Calu3 (cell line): ENCODE results near the gene TCOF1. TPM values are rescaled to one million over a fixed set of nuclear protein-coding genes. Genes with fewer than 3 reads are reported as not detected.

ENCODE experiments used
- BruUV-seq: library from RNA; stranded (reverse); fragments of 400-500 nt; replicated peaks from 2 replicates; lab custom pipeline; 2021; lab: Mats Ljungman, UMichigan
- CTCF ChIA-PET: fragments of 300-600 bp; sonication (Branson Sonifier 250); formaldehyde crosslinking; loops from one replicate; lab custom pipeline; 2022; ENCODE audit warnings: antibody characterized with exemption; lab: Charles Lee
- DNase-seq: peaks from one replicate; pipeline ENCODE4 v3.0.0; 2022
- H3K27ac Mint-ChIP-seq: one replicate; pipeline ENCODE4 v1.8.0; 2022; ENCODE audit warnings: mixed read lengths; ENCODE audit not compliant: unreplicated experiment
- H3K27me3 Mint-ChIP-seq: one replicate; pipeline ENCODE4 v1.8.0; 2022; ENCODE audit warnings: mixed read lengths; ENCODE audit not compliant: unreplicated experiment
- H3K36me3 Mint-ChIP-seq: one replicate; pipeline ENCODE4 v1.8.0; 2022; ENCODE audit warnings: mild to moderate bottlenecking, moderate library complexity, mixed read lengths; ENCODE audit not compliant: insufficient read depth, unreplicated experiment
- H3K4me1 Mint-ChIP-seq: one replicate; pipeline ENCODE4 v1.8.0; 2022; ENCODE audit warnings: mild to moderate bottlenecking, low read depth, mixed read lengths; ENCODE audit not compliant: unreplicated experiment
- H3K4me3 Mint-ChIP-seq: one replicate; pipeline ENCODE4 v1.8.0; 2022; ENCODE audit warnings: mild to moderate bottlenecking, low read depth, moderate library complexity, mixed read lengths; ENCODE audit not compliant: unreplicated experiment
- H3K9me3 Mint-ChIP-seq: one replicate; pipeline ENCODE4 v1.8.0; 2022; ENCODE audit warnings: low read depth, mixed read lengths; ENCODE audit not compliant: unreplicated experiment
- intact Hi-C: fragments of 100-400 bp; cut with micrococcal nuclease; formaldehyde crosslinking; loops from one replicate; pipeline ENCODE4 v1.10.0; 2022; ENCODE audit not compliant: unreplicated experiment
- total RNA-seq: library from RNA; stranded (reverse); gene quantifications from 2 replicates; pipeline ENCODE4 v1.2.3, GENCODE V29; 2022
- TF ChIP-seq, protein P1 (sequence below): fragments of 200-600 bp; IDR thresholded peaks from one replicate; pipeline ENCODE4 v1.8.0; 2022; ENCODE audit warnings: antibody characterized with exemption; ENCODE audit not compliant: unreplicated experiment

The TCOF1 gene
- total RNA-seq, 1 experiment from 2014 or later = 106 TPM

GRCh38 chr5:150356575-150357294 is 762 bp upstream of the TCOF1 start:
- intact Hi-C loops = no loop called here
- CTCF ChIA-PET = no interaction called here
- peak overlapping the region; percentile 81 for H3K4me3 Mint-ChIP-seq
- TF ChIP-seq, protein P1, sequence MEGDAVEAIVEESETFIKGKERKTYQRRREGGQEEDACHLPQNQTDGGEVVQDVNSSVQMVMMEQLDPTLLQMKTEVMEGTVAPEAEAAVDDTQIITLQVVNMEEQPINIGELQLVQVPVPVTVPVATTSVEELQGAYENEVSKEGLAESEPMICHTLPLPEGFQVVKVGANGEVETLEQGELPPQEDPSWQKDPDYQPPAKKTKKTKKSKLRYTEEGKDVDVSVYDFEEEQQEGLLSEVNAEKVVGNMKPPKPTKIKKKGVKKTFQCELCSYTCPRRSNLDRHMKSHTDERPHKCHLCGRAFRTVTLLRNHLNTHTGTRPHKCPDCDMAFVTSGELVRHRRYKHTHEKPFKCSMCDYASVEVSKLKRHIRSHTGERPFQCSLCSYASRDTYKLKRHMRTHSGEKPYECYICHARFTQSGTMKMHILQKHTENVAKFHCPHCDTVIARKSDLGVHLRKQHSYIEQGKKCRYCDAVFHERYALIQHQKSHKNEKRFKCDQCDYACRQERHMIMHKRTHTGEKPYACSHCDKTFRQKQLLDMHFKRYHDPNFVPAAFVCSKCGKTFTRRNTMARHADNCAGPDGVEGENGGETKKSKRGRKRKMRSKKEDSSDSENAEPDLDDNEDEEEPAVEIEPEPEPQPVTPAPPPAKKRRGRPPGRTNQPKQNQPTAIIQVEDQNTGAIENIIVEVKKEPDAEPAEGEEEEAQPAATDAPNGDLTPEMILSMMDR = no peak
- H3K9me3 Mint-ChIP-seq = no peaks in the 10 kb centered on the region
- peaks cover 31% of the 10 kb centered on the region for H3K27me3 Mint-ChIP-seq
- H3K4me1 Mint-ChIP-seq = peaks cover 24% of the 10 kb centered on the region
- peak overlapping the region; percentile 76 for H3K27ac Mint-ChIP-seq
- H3K36me3 Mint-ChIP-seq = peaks cover 42% of the 10 kb centered on the region
- BruUV-seq = no TSS peak
- DNase-seq = no peak

DNA sequence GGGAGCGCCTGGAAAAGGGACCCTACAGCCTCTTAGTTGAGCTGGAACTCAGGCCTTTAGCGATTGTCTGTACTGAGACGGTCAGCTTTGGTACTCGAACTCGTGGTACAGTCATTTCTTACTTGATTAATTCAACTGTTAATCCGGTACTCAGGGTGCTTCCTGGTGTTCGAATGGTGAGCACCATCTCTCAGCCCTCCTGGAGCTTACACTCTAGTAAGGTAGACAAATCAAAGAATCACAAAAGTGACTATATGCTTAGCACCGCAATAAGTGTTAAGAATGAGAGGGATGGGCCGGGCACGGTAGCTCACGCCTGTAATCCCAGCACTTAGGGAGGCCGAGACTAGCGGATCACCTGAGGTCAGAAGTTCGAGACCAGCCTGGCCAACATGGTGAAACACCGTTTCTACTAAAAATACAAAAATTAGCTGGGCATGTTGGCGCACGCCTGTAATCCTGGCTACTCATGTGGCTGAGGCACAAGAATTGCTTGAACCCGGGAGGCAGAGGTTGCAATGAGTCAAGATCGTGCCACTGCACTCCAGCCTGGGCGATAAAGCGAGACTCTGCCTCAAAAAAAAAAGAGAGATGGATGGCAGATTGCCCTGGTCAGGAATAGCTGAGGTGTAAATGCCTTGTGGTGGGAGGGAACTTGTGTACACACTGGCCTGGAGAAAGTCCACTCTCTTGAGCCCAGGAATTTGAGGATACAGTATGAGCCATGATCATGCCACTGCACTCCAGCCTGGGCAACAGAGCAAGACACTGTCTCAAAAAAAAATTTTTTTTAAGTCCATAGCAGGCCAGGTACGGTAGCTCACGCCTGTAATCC is 981 bp downstream of the TCOF1 start:
- CTCF ChIA-PET = interaction anchor here (0.6 kb wide), 1 partner anchor 194 kb away, joined by 3 read pairs; no protein-coding TSS in a partner anchor

DNA sequence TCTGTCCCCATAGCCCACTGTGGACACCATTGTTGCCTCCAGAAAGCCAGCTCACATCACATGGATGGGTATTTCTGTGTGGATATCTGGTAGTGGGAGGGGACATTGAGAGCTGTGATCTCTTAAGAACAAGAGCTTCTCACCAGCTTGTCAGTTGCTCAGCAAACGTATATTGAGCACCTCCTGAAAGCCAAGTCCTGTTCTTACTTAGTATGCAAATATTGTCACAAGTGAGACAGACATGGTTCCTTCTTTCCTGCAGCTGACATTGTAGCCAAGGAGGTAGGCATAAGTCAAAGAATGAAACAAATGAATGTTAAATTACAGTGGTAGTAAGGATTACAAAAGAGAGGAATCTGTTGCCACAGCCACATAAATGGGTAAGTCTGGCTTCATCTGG is 3.8 kb downstream of the TCOF1 start:
- intact Hi-C loops = no loop called here
- Mint-ChIP-seq H3K4me3 (no peak overlapping the region), H3K36me3 (peaks cover 55% of the 10 kb centered on the region), H3K4me1 (peaks cover 32% of the 10 kb centered on the region), H3K27ac (no peak overlapping the region), H3K27me3 (peaks cover 4% of the 10 kb centered on the region), H3K9me3 (no peaks in the 10 kb centered on the region)
- CTCF ChIA-PET = no interaction called here
- no TSS peak for BruUV-seq
- TF ChIP-seq, protein P1 = no peak
- no peak for DNase-seq

More for the DNA sequence above, 981 bp downstream of the TCOF1 start:
- Mint-ChIP-seq H3K27me3 (peaks cover 31% of the 10 kb centered on the region), H3K9me3 (no peaks in the 10 kb centered on the region), H3K36me3 (peaks cover 44% of the 10 kb centered on the region), H3K27ac (peak overlapping the region; percentile 76), H3K4me3 (peak overlapping the region; percentile 81), H3K4me1 (peaks cover 32% of the 10 kb centered on the region)
- TF ChIP-seq, protein P1 = no peak
- no TSS peak for BruUV-seq
- no peak for DNase-seq
- intact Hi-C loops = no loop called here

GRCh38 chr5:150363185-150363584 is 5.7 kb downstream of the TCOF1 start:
- TF ChIP-seq, protein P1 = no peak
- Mint-ChIP-seq H3K4me1 (peaks cover 23% of the 10 kb centered on the region), H3K27ac (no peak overlapping the region), H3K4me3 (no peak overlapping the region), H3K9me3 (no peaks in the 10 kb centered on the region), H3K36me3 (peaks cover 49% of the 10 kb centered on the region), H3K27me3 (no peaks in the 10 kb centered on the region)
- no peak for DNase-seq
- no TSS peak for BruUV-seq
- intact Hi-C loops = no loop called here
- CTCF ChIA-PET = no interaction called here
